ENCODE data around the gene OR10H5.
"Not testable (repeated sequence)": the region's sequence is repeated elsewhere in the genome, so short reads cannot be mapped to it uniquely, and the experiment has no call there.

The OR10H5 gene, protein sequence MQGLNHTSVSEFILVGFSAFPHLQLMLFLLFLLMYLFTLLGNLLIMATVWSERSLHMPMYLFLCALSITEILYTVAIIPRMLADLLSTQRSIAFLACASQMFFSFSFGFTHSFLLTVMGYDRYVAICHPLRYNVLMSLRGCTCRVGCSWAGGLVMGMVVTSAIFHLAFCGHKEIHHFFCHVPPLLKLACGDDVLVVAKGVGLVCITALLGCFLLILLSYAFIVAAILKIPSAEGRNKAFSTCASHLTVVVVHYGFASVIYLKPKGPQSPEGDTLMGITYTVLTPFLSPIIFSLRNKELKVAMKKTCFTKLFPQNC

DNA sequence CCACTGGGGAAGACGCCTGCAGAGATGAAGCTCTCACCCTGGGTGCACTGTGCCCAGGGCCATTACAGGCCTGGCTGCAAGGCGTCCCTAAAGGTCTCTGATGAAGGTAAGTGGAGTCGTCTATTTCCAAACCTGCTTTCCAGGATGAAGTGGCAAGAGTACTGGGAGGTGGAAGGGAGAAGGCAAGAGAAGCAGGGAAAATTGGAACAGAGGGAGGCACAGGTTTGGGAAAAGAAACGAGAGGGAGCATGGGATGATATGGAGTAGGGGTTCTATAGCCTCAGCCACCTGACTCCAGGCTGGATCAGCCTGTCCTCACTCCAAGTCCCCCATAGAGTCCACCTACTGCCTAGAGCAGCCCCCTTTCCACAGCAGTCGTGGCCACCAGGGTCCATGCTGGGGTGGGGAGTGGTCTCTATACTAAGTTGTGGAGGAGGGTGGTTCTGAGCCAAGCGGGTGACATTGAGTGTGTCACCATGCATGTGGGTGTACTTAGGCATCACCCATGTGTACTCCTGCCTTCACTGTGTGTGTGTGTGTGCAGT, at the start of gene OR10H5:
TSS of gene OR10H5 (plus strand) at position 51 of the 545 bp plus-strand sequence. CDS start 6,388 bp downstream, outside the sequence.
- H3K4me3 ChIP-seq (ENCODE audit: low read depth, low read length): no peak within 1 kb of the TSS

GRCh38 chr19:15737722-15738121, 49.7 kb upstream of the OR10H5 start, which contains the start of gene OR10H3:
Gene OR10H3 (plus strand): TSS chr19:15737985. CDS start chr19:15741393, 3,408 bp downstream.
- no peak within 1 kb of the TSS for H3K4me3 ChIP-seq (ENCODE audit: low read depth, low read length)

GRCh38 chr19:15740785-15741184, 46.7 kb upstream of the OR10H5 start:
- H3K4me3 ChIP-seq (ENCODE audit: low read depth, low read length): no peak overlapping the region

- H3K4me3 ChIP-seq (ENCODE audit: low read depth, low read length): no peak overlapping the region
These were observed 39.2 kb upstream of the OR10H5 start for GRCh38 chr19:15748239-15748638.

GRCh38 chr19:15758379-15758778, 29.1 kb upstream of the OR10H5 start:
- H3K4me3 ChIP-seq (ENCODE audit: low read depth, low read length): no peak overlapping the region

DNA sequence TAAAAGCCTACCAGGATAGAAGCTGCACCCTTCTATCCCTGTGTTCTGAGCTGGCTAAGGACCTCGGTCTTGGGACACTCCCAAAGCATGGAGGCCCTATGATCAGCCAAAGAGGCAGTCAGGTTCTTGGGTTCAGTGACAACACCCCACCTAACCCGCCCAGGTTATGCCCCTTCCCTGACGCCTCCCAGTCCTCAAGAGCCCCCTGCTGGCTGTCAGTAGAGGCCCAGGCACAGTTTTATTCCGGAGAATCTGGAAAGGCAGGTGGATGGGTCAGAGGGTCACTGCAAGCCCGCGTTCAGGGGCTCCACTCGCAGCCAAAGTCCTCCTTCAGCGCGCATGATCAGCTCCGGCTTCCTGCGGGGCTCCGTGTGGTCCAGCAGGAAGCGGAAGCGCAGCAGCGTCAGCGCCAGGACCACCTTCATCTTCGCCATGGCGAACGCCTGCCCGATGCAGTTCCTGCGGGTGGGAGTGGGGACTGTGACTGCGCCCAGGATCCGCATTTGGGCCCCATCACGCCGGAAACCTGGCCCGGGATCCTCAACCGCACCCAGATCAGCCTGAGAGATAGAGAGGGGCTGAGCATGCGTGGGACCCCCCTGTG, 27.4 kb upstream of the OR10H5 start:
- no peak overlapping the region for H3K4me3 ChIP-seq (ENCODE audit: low read depth, low read length)

- no peak overlapping the region for H3K4me3 ChIP-seq (ENCODE audit: low read depth, low read length)
These were observed 17.9 kb upstream of the OR10H5 start for GRCh38 chr19:15769586-15769985.

DNA sequence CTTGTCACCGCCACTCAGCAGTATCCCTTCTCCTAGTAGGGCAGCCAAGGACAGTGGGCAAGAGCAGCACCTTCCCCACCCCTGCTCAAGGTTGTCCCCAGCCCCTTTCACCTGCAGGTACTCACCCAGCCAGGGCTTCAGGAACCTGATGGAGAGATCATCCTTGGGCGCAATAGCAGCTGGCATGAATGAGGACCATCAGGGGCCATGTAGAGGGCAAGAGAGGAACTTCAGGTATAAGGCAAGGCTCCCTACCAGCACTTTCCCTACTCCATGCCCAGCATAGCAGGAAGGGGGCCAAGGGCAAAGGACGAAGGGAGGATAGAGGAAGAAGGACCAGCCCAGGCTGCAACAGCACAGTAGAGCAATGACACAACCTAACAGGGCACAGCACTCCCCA, 13.3 kb upstream of the OR10H5 start:
- not testable (repeated sequence) for H3K4me3 ChIP-seq (ENCODE audit: low read depth, low read length)

DNA sequence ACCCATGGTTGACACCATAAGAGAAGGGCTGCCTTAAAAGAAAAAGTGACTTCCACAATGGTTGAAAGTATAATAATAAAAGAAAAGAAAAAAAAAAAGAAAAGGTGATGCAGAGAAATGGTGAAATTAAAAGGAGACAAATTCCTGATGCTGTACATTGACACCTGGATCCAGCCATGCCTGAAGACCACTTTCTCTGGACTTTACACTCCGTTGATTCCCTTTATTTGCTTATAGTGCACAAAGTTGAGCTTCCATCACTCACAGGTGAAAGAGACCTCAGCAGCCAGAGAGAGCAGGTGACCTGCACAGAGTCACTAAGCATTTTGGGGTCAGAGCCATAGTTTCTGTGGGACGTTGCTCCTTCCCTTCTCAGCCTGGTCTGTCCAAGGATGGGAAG, 12.2 kb upstream of the OR10H5 start:
- no peak overlapping the region for H3K4me3 ChIP-seq (ENCODE audit: low read depth, low read length)

- H3K4me3 ChIP-seq (ENCODE audit: low read depth, low read length): no peak overlapping the region
These were observed 11.2 kb upstream of the OR10H5 start for GRCh38 chr19:15776264-15776663.

GRCh38 chr19:15776991-15777970, 10.2 kb upstream of the OR10H5 start:
- no peak overlapping the region for H3K4me3 ChIP-seq (ENCODE audit: low read depth, low read length)

DNA sequence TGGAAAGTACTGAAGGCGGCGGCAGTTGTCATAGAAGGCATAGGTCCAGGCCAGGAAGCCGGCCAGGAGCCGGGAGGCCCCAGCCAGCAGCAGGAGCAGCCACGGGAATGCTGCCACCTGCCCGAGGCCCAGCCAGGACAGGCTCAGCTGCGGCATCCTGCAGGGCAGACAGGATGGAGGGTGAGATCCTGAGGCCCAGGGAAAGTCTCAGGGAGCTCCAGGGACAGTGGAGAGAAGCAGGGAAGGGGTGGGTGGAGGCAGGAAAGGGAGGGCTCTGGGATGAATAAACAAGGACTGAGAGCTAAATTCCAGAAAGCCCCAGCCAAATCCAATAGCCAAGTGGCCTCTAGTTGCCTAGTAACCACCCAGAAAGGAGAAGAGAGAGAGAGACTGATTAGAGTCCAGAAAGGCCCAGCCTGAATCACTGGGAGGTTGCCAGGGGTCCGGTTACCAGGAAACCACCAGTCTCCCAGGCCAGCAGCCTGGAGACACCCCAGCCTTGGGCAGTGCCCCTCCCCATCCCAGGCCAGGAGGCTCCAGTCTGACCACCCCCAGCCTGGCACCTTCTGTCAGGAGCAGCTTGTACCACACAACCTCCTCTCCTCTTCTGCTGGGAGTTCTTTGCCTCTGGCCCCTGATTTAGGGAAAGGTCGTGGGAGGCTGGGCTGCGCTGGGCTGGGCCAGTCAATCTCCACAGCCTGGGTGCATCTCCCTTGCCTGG, 7.5 kb upstream of the OR10H5 start:
- H3K4me3 ChIP-seq (ENCODE audit: low read depth, low read length): no peak overlapping the region

- no peak overlapping the region for H3K4me3 ChIP-seq (ENCODE audit: low read depth, low read length)
These were observed 6.6 kb upstream of the OR10H5 start for GRCh38 chr19:15780610-15781418.

DNA sequence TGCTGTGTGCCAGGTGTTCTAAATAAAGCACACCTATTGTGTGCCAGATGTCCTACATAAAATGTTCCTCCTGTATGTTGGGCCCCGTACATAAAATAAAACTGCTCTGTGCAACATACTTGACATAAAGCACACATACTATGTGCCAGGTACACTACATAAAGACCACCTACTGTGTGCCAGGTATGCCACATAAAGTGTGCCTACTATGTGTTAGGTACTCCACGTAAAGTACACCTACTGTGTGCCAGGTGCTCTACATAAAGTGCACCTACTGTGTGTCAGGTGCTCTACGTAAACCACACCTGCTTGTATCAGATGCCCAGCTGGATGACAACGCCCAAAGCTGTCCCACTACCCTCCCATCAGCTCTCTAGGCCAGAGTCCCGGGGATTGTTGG, 5.8 kb upstream of the OR10H5 start:
- no peak overlapping the region for H3K4me3 ChIP-seq (ENCODE audit: low read depth, low read length)

GRCh38 chr19:15782211-15782610, 5.2 kb upstream of the OR10H5 start:
- no peak overlapping the region for H3K4me3 ChIP-seq (ENCODE audit: low read depth, low read length)

GRCh38 chr19:15782896-15783295, 4.6 kb upstream of the OR10H5 start:
- not testable (repeated sequence) for H3K4me3 ChIP-seq (ENCODE audit: low read depth, low read length)

GRCh38 chr19:15788594-15789270, 1.3 kb downstream of the OR10H5 start:
- no peak overlapping the region for H3K4me3 ChIP-seq (ENCODE audit: low read depth, low read length)

DNA sequence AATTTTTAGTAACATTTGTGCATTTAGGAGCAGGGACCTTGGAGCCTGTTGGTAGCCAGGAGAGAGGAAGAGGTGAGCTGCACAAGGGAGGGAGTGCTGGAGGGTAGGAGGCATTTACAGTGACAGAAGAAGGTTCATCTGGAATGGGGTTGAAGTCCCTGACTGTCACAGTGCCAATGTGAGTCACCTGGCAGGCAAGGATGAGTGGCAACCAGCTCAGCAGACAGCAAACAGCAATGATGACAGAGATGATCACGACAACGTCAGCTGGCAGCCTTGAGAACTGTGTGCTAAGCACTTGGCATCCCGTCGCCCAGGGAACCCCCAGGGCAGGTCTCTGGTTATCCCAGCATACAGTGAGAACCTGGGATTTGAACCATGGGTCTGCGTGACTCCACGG, 2.6 kb downstream of the OR10H5 start:
- no peak overlapping the region for H3K4me3 ChIP-seq (ENCODE audit: low read depth, low read length)

GRCh38 chr19:15794279-15794678, 6.8 kb downstream of the OR10H5 start:
- not testable (repeated sequence) for H3K4me3 ChIP-seq (ENCODE audit: low read depth, low read length)

All from iPS-11a (cell line).